ENCODE data around the gene EMILIN1.
A peak's percentile ranks its signal among the peaks of the same experiment; 100 is the strongest.
"Not testable (repeated sequence)": the region's sequence is repeated elsewhere in the genome, so short reads cannot be mapped to it uniquely, and the experiment has no call there.

Gene EMILIN1

DNA sequence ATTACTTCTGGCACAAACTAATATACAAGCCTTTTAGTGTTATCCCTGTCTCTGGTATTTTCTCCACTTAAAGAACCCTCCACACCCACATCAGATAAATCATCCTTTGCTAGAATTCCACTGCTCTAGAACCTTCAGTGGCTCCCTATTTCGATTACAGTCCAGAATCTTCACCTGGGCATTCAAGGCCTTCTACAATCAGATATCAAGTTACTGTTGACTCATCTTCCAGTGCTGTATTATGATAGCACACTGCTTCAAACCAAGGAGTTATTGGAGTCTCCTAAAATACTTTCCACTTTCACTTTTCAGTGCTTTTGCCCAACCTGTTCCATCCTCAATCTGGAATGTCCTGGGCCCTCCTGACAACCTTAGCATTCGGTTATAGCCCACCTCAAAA lies 37.1 kb downstream of the EMILIN1 start:
- H3K4me1 Mint-ChIP-seq, result peaks cover 4% of the 10 kb centered on the region
- no peak for DNase-seq
- TF ChIP-seq, protein P1, sequence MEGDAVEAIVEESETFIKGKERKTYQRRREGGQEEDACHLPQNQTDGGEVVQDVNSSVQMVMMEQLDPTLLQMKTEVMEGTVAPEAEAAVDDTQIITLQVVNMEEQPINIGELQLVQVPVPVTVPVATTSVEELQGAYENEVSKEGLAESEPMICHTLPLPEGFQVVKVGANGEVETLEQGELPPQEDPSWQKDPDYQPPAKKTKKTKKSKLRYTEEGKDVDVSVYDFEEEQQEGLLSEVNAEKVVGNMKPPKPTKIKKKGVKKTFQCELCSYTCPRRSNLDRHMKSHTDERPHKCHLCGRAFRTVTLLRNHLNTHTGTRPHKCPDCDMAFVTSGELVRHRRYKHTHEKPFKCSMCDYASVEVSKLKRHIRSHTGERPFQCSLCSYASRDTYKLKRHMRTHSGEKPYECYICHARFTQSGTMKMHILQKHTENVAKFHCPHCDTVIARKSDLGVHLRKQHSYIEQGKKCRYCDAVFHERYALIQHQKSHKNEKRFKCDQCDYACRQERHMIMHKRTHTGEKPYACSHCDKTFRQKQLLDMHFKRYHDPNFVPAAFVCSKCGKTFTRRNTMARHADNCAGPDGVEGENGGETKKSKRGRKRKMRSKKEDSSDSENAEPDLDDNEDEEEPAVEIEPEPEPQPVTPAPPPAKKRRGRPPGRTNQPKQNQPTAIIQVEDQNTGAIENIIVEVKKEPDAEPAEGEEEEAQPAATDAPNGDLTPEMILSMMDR (IDR thresholded peaks at IDR 0.05), result no peak
- no peak overlapping the region for H3K4me3 Mint-ChIP-seq
- H3K27ac Mint-ChIP-seq, result no peak overlapping the region
- H3K36me3 Mint-ChIP-seq (ENCODE audit: low read depth), result no peaks in the 10 kb centered on the region
- H3K9me3 Mint-ChIP-seq, result peaks cover 9% of the 10 kb centered on the region
- peaks cover 76% of the 10 kb centered on the region for H3K27me3 Mint-ChIP-seq (ENCODE audit: low read depth, poor library complexity)

DNA sequence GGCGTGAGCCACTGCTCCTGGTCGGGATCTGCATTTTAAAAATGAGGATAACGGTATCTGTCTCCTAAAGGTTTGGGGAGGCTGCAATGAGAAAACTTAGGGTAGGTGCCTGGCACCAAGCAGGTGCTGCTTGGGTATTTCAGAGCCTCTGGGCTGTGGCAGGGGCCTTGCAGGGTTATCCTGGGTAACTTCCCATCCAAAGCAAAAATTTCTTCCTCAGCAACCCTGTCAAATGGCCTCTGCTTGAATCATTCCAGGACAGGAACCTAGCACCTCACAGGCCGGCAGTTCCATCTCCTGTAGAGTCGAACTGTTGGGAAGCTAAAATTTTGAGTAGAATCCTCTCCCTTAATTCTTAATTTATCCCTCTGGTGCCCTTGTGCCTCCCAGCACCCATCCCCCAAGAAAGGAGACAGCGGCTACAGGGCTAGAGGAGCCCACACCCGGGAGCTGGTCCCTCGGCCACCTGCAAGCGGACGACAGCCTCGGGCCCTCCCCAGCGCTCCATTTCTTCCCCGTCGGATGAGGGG lies 39.6 kb downstream of the EMILIN1 start:
- no peaks in the 10 kb centered on the region for H3K36me3 Mint-ChIP-seq (ENCODE audit: low read depth)
- TF ChIP-seq, protein P1 (IDR thresholded peaks at IDR 0.05), result no peak
- DNase-seq, result no peak
- H3K9me3 Mint-ChIP-seq, result peaks cover 12% of the 10 kb centered on the region
- peaks cover 97% of the 10 kb centered on the region for H3K27me3 Mint-ChIP-seq (ENCODE audit: low read depth, poor library complexity)
- peak overlapping the region; percentile 69 for H3K4me3 Mint-ChIP-seq
- no peak overlapping the region for H3K27ac Mint-ChIP-seq
- H3K4me1 Mint-ChIP-seq, result peaks cover 14% of the 10 kb centered on the region

GRCh38 chr2:27118525-27119329 lies 40.3 kb downstream of the EMILIN1 start, which contains the start of gene CGREF1:
Gene CGREF1, minus strand, starts transcription at chr2:27119128. Its CDS starts 14,762 bp downstream, at chr2:27104366.
- peak; percentile 53 for DNase-seq
- Mint-ChIP-seq H3K9me3 (peaks cover 12% of the 10 kb centered on the region), H3K27ac (no peak within 1 kb of the TSS), H3K4me1 (peaks cover 18% of the 10 kb centered on the region), H3K27me3 (ENCODE audit: low read depth, poor library complexity) (peaks cover 94% of the 10 kb centered on the region), H3K36me3 (ENCODE audit: low read depth) (no peaks in the 10 kb centered on the region), H3K4me3 (peak within 1 kb of the TSS; percentile 77)
- TF ChIP-seq, protein P1 (IDR thresholded peaks at IDR 0.05), result no peak

DNA sequence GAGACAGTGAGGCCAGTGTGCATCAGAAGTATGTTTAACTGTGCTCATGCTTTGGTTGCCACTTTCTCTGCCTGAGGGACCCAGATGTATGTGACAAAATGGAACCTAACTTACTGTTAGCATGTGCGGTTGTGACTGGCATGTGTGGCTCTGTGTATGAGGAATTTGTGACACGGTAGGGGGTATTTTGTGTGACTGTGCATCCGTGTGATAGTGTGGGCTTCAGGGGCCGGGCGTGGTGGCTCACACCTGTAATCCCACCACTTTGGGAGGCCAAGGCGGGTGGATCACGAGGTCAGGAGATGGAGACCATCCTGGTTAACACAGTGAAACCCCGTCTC lies 40.9 kb downstream of the EMILIN1 start:
- peaks cover 89% of the 10 kb centered on the region for H3K27me3 Mint-ChIP-seq (ENCODE audit: low read depth, poor library complexity)
- H3K36me3 Mint-ChIP-seq (ENCODE audit: low read depth), result not testable (repeated sequence)

DNA sequence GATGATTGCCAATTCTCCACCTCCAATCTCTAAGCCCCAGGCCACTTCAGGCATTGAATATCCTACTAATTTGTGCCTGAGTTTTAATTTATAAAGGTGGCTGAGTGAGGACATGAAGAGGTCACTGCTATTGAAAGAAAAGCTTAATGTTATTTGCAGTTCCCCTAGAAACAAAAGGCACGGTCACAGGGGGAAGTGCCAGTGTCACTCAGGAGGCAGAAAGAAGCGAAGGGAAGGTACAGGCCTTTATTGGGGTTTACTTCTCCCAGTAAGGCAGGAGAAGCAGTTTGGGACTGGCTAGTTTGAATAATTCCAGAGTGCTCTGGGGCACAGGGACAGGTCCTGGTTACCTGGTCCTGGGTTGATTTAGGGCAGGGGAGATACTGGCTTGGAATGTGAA lies 43.5 kb downstream of the EMILIN1 start:
- Mint-ChIP-seq H3K27me3 (ENCODE audit: low read depth, poor library complexity) (peaks cover 75% of the 10 kb centered on the region), H3K36me3 (ENCODE audit: low read depth) (no peaks in the 10 kb centered on the region), H3K4me3 (no peak overlapping the region), H3K27ac (no peak overlapping the region), H3K9me3 (peaks cover 12% of the 10 kb centered on the region), H3K4me1 (peaks cover 22% of the 10 kb centered on the region)
- TF ChIP-seq, protein P1 (IDR thresholded peaks at IDR 0.05), result no peak
- DNase-seq, result no peak

More for the DNA sequence above, 40.9 kb downstream of the EMILIN1 start:
- Mint-ChIP-seq H3K4me1 (peaks cover 22% of the 10 kb centered on the region), H3K9me3 (peaks cover 12% of the 10 kb centered on the region), H3K4me3 (peak overlapping the region; percentile 77)
- not testable (repeated sequence) for H3K27ac Mint-ChIP-seq, DNase-seq

DNA sequence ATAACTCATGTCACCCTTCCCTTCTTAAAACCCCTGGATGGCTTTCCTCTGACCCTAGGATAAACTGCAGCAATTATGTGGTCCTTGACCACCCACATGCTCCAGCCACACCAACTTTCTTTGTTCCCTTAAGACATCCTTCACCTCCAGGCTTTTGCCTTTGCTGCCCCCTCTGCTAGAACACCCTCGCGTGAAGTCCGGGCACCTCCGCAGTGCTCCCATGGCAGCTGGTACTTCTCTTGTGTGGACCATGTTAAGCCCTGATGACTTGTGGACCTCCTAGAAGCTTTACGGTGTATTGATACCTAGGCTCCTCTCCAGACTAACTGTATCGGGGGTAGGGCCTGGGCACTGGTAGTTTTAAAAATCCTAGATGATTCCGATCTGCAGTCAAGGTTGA lies 44.4 kb downstream of the EMILIN1 start:
- TF ChIP-seq, protein P1 (IDR thresholded peaks at IDR 0.05), result no peak
- Mint-ChIP-seq H3K27ac (no peak overlapping the region), H3K4me1 (peaks cover 22% of the 10 kb centered on the region), H3K4me3 (peak overlapping the region; percentile 85), H3K27me3 (ENCODE audit: low read depth, poor library complexity) (peaks cover 67% of the 10 kb centered on the region), H3K36me3 (ENCODE audit: low read depth) (no peaks in the 10 kb centered on the region), H3K9me3 (peaks cover 12% of the 10 kb centered on the region)
- no peak for DNase-seq

Measured in nephron progenitor cell (in vitro differentiated cells).